Endodermal cell (in vitro differentiated cells): ENCODE results near the gene DGCR2. TPM values are rescaled to one million over a fixed set of nuclear protein-coding genes. Genes with fewer than 3 reads are reported as not detected.

Experiments used
- DNase-seq: peaks from one replicate; pipeline ENCODE4 v3.0.0-alpha.2; 2017
- H3K27ac ChIP-seq: 2 replicates; pipeline ENCODE4 v1.5.1; 2013; ENCODE audit warnings: mild to moderate bottlenecking, low read depth, low read length, moderate library complexity
- H3K27me3 ChIP-seq: 2 replicates; pipeline ENCODE4 v1.6.1; 2013; ENCODE audit warnings: mild to moderate bottlenecking, low read length, moderate library complexity; ENCODE audit not compliant: insufficient read depth, control insufficient read depth, poor library complexity, severe bottlenecking
- H3K36me3 ChIP-seq: 2 replicates; pipeline ENCODE4 v1.7.0; 2013; ENCODE audit warnings: mild to moderate bottlenecking, low read length, moderate library complexity; ENCODE audit not compliant: control insufficient read depth, insufficient read depth
- H3K4me1 ChIP-seq: one replicate; pipeline ENCODE4 v1.7.0; 2013; ENCODE audit warnings: low read length; ENCODE audit not compliant: control insufficient read depth, insufficient read depth
- H3K4me3 ChIP-seq: 2 replicates; pipeline ENCODE4 v1.5.1; 2013; ENCODE audit warnings: mild to moderate bottlenecking, low read length, moderate library complexity
- H3K9ac ChIP-seq: 2 replicates; pipeline ENCODE4 v1.6.1; 2013; ENCODE audit warnings: mild to moderate bottlenecking, low read length, moderate library complexity; ENCODE audit not compliant: poor library complexity, severe bottlenecking; ENCODE audit errors: extremely low read depth
- H3K9me3 ChIP-seq: 2 replicates; pipeline ENCODE4 v1.6.1; 2013; ENCODE audit warnings: mild to moderate bottlenecking, low read length, moderate library complexity; ENCODE audit not compliant: control insufficient read depth
- H3K27ac Mint-ChIP-seq: 2 replicates; pipeline ENCODE4 v1.8.0; 2020; ENCODE audit warnings: mixed read lengths
- H3K27me3 Mint-ChIP-seq: 2 replicates; pipeline ENCODE4 v1.8.0; 2021; ENCODE audit warnings: mild to moderate bottlenecking, mixed read lengths; ENCODE audit not compliant: insufficient read depth
- H3K36me3 Mint-ChIP-seq: 2 replicates; pipeline ENCODE4 v1.8.0; 2020; ENCODE audit warnings: low read depth, mixed read lengths
- H3K4me1 Mint-ChIP-seq: 2 replicates; pipeline ENCODE4 v1.8.0; 2020; ENCODE audit warnings: mixed read lengths
- H3K4me3 Mint-ChIP-seq: 2 replicates; pipeline ENCODE4 v1.8.0; 2020; ENCODE audit warnings: mild to moderate bottlenecking, moderate library complexity, mixed read lengths
- H3K9me3 Mint-ChIP-seq: 2 replicates; pipeline ENCODE4 v1.8.0; 2020; ENCODE audit warnings: mild to moderate bottlenecking, mixed read lengths
- CTCF ChIP-seq: fragments of 200-600 bp; sonication (generic); conservative IDR thresholded peaks from 2 replicates; pipeline ENCODE4 v1.5.0; 2021; ENCODE audit warnings: antibody characterized with exemption, mild to moderate bottlenecking
- WGBS, 2 experiments: methylation state at CpG; one replicate each; pipeline versions ENCODE4 v1.1.5 to v1.1.7; 2013; ENCODE audit warnings: missing lambda C conversion rate in 2 of 2, mixed read lengths in 1 of 2; ENCODE audit not compliant: insufficient coverage in 1 of 2, insufficient read length in 1 of 2; 5-methylcytosine and 5-hydroxymethylcytosine counted together
- total RNA-seq, 2 donors: library from RNA; stranded (reverse); fragmentation: NEBNext Ultra II Directional in 1 of 2; extraction: Animal tissue kit (Norgen Biotek cat#: 25700) in 1 of 2; gene quantifications; 2 replicates in 1 of 2; 3 replicates in 1 of 2; pipeline ENCODE4 v1.2.1, GENCODE V29; 2021

The DGCR2 gene
- total RNA-seq, 2 donors from 2014 or later, result 54.6 to 62.9 TPM

GRCh38 chr22:19047993-19048392 is 74.2 kb downstream of the DGCR2 start:
- H3K4me3 Mint-ChIP-seq, result no peak overlapping the region

GRCh38 chr22:19046719-19047609 is 75.2 kb downstream of the DGCR2 start:
- Histone ChIP-seq H3K27me3 (no peaks in the 10 kb centered on the region), H3K9ac (no peak overlapping the region), H3K27ac (no peak overlapping the region), H3K4me1 (no peaks in the 10 kb centered on the region), H3K36me3 (peaks cover 81% of the 10 kb centered on the region), H3K4me3 (no peak overlapping the region), H3K9me3 (no peaks in the 10 kb centered on the region)
- no peak for TF ChIP-seq CTCF
- H3K4me1 Mint-ChIP-seq, result no peaks in the 10 kb centered on the region
- peaks cover 64% of the 10 kb centered on the region for H3K36me3 Mint-ChIP-seq
- H3K9me3 Mint-ChIP-seq, result no peaks in the 10 kb centered on the region
- H3K4me3 Mint-ChIP-seq, result no peak overlapping the region
- DNase-seq, result no peak
- H3K27me3 Mint-ChIP-seq, result no peaks in the 10 kb centered on the region
- no peak overlapping the region for H3K27ac Mint-ChIP-seq
- 96 to 100% methylated on average over 4 to 5 of the region's 5 CpGs for WGBS, 2 experiments

More at GRCh38 chr22:19047993-19048392, 74.2 kb downstream of the DGCR2 start:
- no peaks in the 10 kb centered on the region for H3K9me3 Mint-ChIP-seq
- no peak for DNase-seq
- no peak overlapping the region for H3K4me3 ChIP-seq
- H3K9ac ChIP-seq, result no peak overlapping the region
- 94 to 96% methylated on average over 9 to 11 of the region's 11 CpGs for WGBS, 2 experiments
- H3K4me1 Mint-ChIP-seq, result no peaks in the 10 kb centered on the region
- no peak for TF ChIP-seq CTCF
- H3K27me3 Mint-ChIP-seq, result no peaks in the 10 kb centered on the region
- H3K9me3 ChIP-seq, result no peaks in the 10 kb centered on the region
- no peak overlapping the region for H3K27ac ChIP-seq
- no peak overlapping the region for H3K27ac Mint-ChIP-seq
- no peaks in the 10 kb centered on the region for H3K4me1 ChIP-seq
- H3K36me3 Mint-ChIP-seq, result peaks cover 70% of the 10 kb centered on the region
- H3K27me3 ChIP-seq, result no peaks in the 10 kb centered on the region
- H3K36me3 ChIP-seq, result peaks cover 82% of the 10 kb centered on the region

- Histone ChIP-seq H3K36me3 (peaks cover 82% of the 10 kb centered on the region), H3K27me3 (no peaks in the 10 kb centered on the region), H3K4me3 (no peak overlapping the region), H3K4me1 (no peaks in the 10 kb centered on the region), H3K9ac (no peak overlapping the region), H3K9me3 (no peaks in the 10 kb centered on the region), H3K27ac (no peak overlapping the region)
- Mint-ChIP-seq H3K4me3 (no peak overlapping the region), H3K4me1 (no peaks in the 10 kb centered on the region), H3K27ac (no peak overlapping the region), H3K9me3 (no peaks in the 10 kb centered on the region), H3K27me3 (no peaks in the 10 kb centered on the region), H3K36me3 (peaks cover 63% of the 10 kb centered on the region)
- no peak for TF ChIP-seq CTCF
- no peak for DNase-seq
- 90% methylated on average over 1 of the region's 2 CpGs; no CpG with 5 or more reads in 1 of the 2 experiments for WGBS, 2 experiments
These were observed 75.9 kb downstream of the DGCR2 start for GRCh38 chr22:19046287-19046686.
